SKM-1 treated with dmso at 0.1 percent for 144 hours (cell line): ENCODE results near the gene LINC00237.

Experiments
- DNase-seq: peaks from one replicate; lab custom pipeline; 2025; ENCODE audit not compliant: unreplicated experiment; lab: John Stamatoyannopoulos, UW

LINC00237 gene

DNA sequence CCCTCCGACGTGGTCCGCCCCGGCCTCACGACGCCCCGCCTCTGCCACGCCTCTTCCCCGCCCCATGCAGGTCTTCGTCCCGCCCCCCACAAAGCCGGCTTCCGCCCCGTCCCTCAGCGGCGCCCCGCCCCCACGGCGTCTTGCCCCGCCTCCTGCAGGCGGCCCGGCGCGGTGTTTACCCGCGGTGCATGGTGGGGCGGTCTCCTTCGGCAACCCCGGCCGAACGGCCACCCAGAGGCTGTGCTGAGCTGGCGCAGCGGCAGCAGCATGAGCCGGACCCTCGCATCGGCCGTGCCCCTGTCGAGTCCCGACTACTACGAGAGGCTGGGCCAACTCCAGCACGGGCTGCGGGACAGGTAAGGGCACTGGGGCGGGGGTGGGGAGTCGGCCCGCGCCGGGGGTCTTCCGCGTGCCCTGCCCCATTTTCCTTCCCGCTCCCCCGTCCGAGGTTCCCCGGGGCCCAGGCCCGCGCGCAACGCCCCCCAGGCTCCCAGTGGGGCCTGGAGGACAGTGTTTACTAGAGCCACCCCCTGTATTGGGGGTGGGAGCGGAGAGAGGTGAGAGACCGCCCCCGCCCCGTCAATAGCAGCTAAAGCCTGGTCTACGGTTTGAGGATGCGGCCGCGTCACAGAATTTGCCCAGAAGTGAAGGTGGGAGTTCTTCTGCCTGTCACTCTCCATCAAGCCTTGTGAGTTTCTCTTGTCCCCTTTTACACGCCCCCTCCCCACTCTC, 19.9 kb upstream of the LINC00237 start, which contains the start of gene KIZ:
KIZ (plus strand) TSS at position 234 of the 732 bp plus-strand sequence; CDS start at position 268, 34 bp downstream.
- DNase-seq = peak; percentile 92

DNA sequence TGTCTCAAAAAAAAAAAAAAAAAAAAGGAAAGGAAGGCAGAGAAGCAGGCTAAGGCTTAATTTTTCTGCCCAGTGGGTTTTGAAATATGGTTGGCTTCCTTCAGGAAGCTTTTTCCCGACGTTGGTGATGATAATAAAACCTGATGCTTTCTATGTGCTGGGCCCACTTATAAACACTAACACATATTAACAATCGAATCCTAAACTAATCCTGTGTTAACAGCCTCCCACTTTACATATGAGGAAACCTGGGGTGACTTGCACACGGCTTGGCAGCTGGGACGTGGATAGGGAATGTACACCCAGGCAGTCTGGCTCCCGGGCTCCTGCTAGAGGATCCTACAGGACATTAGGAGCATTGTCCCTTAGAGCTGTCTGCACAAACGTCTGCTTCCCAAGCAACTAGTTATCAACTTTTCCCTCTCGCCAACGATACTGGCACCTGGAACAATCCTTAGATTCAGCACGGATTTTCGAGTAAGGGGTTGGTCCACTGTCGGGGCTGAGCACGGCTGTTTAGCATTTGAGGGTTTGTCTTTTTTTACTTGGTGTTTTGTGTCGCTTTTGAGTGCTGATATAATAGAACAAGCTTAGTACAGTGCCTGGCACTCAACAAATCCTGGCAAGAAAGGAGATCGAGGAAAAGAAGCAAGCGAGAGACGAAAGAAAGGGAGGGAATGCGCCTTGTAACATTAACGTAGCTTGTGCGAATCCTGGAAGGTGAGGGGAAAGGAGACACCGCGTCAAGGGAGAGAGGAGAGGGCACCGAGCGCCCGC, 19.1 kb upstream of the LINC00237 start:
- no peak for DNase-seq

DNA sequence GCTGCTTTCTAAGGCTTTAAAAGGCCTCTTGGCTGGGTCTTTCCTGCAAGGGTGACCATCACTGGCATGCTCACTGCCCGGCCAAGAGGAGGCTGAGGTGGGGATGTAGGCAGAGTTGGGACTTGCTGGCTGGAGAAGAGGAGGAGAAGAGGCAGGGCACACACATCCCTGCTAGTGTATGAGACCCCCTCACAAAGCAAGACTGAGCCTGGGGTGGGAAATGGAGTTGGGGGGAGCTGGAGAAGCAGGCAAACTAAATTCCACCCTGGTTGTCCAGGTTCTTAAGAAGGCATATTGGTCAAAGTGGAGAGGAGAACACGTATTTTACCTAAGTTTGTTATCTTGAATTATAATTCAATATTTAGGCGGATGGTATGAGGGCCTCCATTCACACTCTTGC, 18.0 kb upstream of the LINC00237 start:
- no peak for DNase-seq

DNA sequence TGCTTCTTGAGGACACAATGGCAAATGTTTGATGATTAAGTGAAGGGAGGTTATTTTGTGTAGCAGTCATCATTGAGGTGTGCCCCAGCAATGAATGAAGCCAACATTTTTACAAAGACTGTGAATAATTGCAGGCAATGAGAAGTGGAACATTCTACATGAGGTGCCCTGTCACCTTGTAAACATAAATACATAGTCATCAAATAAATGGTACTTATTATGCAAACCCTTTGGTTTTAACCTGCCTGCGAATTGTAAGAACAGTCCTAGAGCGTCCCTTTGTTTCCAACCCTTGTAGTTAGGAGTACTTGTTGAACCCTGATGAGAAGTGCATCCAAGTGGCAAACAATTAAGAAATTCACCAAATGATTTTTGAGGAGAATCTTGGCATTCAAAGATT, 12.6 kb upstream of the LINC00237 start:
- DNase-seq = no peak

DNA sequence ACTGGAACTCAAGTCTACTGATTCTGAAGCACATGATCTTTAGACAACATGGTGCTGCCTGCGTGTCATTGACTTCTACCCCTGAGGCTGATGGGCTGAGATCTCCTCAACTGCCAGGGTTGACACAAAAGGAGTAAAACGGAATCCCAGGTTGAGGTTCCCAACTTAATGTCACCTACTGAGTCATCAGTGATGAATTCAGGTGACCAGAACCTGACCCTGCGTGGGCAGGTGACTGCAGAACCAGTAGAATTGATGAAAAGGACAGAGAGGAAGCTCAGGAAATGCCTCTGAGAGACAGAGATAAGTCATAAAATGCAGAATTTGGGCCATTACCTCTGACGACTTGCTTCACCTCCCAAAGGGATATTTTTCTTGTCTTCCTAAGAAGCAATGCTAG, 12.0 kb upstream of the LINC00237 start:
- no peak for DNase-seq

GRCh38 chr20:21117521-21117920, 11.4 kb upstream of the LINC00237 start:
- DNase-seq = no peak

DNA sequence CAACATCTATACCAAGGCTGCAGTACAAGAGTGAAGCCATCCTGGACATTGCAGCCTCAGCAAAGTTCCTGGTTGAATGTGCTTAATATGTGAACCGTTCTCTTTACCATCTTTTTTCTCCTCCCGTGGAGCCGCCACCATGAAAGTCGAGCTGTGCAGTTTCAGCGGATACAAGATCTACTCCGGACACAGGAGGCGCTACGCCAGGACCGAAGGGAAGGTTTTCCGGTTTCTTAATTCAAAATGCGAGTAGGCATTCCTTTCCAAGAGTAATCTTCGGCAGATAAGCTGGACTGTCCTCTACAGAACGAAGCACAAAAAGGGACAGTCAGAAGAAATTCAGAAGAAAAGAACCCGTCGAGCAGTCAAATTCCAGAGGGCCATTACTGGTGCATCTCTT, 8.4 kb upstream of the LINC00237 start:
- no peak for DNase-seq

GRCh38 chr20:21113697-21114096, 7.5 kb upstream of the LINC00237 start:
- DNase-seq = no peak

DNA sequence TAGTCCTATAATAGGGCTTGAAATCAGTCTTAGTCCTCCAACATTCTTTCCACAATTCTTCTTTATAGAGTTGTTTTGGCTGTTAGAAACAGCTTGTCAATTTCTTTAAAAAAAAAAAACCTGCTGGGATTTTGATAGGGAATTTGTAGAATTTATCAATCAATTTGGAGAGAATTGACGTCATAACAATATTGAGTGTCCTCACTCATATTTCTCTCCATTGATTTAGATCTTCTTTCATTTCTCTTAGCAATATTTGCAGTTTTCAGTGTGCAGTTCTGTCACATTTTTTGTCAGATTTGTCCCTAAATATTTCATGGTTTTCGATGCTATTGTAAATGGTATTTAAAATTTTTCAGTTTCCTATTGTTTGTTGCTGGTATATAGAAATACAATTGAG, 5.3 kb upstream of the LINC00237 start:
- DNase-seq = no peak

DNA sequence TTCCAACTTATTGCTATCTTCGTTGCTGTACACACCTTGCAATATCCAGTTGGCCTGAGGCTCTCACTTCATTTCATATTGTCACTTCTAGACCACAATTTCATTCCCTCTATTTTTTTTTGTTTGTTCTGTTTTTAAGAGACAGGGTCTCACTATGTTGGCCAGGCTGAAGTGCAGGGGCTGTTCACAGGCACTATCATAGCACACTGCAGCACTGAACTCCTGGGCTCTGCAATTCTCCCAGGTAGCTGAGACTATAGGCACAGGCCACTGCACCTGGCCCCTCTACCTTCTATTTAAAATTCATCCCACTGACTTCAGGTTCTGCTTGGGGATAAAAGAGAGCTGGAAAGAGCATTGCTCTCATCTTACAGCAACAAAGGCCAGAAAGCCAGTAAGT, 4.7 kb upstream of the LINC00237 start:
- no peak for DNase-seq

DNA sequence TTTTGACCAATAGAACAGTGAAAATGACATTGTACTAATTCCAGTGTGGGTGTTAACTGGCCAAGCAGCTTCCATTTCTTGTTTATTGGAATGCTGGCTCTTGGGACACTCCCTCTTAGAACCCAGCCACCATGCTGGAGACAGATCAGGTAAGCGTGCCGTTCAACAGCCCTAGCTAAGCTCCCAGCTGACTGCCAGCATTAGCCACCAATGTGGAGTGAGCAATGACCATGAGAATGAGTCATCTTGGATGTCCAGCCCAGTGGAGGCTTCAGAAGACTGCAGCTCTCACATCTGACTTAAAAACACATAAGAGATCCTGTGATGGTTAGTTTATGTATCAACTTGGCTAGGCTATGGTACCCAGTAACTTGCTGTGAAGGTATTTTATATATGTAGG, 3.0 kb upstream of the LINC00237 start:
- DNase-seq = no peak

GRCh38 chr20:21105429-21106170, 558 bp downstream of the LINC00237 start:
- no peak for DNase-seq

DNA sequence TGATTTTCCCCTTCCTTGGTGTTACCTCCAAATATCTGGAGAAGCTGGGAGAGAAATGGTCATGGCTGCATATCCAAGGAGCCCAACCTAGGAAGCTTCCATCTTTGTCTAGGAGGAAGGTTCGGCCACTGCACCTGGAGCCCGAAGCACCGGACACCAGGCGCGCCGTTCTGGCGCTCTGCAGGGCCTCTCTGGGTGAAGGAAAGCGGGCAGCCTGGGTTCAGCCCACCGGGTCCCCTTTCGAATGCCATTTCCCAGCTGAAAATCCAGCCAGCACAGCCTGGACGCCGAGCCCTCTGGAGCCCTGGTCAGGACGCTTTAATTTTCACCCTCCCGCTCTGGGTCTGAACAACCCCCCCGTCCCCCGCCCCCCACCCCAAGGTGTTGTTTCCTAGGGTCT, 1.2 kb downstream of the LINC00237 start:
- no peak for DNase-seq

DNA sequence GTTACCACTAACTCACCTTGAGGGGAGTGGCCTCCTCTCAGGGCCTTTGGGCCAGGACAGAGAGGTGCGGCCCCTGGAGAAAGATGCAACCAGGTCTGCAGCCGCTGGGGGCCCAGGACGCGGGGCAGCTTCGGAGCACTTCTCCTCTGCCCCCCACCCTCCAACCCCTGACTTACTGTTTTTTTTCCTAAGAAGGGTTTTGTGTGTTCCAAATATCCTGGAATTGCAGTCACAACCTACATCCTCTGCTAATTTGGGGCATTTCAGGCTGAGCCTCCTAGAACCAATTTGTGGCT, 1.7 kb downstream of the LINC00237 start:
- DNase-seq = no peak

DNA sequence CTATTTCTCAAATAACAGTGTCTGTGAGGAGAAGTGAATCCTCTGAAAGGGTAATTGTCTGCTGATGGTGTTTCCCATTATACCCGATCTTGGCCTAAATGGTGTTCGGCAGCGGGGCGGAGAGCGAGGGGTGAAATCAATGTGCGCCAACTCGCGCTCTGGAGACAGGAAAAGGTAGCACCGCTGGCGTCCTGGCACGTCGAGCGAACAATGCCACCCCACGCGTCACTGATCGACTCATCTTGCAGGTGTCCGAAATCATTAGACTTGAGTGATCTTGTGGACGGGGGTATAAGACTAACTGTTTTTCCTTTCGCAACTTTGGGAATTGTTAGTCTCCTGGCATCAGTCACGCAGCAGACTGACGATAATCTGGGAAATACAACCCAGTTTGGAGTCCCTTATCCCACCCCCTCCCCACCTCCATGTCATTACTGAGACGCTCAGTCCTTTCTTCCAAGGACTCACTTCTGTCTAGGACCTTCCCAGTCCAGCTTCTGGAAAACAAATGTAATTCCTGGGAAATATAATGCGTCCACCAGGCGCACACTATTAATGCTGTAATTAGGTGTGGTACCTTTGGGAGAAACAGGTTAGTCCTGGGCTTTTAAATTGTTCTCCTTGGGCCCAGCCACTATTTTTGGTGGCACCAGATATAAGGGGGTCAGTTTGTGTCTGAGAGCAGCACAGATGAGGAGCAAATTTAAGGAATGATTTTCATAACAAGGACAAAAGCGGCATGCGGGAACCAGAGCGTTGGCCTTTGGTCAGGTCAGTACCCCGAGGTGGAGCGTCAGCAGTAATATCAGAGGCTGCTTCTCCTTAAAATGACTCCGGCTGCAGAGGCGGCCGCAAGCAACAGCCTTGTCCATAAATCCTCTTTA, 2.3 kb downstream of the LINC00237 start:
- DNase-seq = no peak

DNA sequence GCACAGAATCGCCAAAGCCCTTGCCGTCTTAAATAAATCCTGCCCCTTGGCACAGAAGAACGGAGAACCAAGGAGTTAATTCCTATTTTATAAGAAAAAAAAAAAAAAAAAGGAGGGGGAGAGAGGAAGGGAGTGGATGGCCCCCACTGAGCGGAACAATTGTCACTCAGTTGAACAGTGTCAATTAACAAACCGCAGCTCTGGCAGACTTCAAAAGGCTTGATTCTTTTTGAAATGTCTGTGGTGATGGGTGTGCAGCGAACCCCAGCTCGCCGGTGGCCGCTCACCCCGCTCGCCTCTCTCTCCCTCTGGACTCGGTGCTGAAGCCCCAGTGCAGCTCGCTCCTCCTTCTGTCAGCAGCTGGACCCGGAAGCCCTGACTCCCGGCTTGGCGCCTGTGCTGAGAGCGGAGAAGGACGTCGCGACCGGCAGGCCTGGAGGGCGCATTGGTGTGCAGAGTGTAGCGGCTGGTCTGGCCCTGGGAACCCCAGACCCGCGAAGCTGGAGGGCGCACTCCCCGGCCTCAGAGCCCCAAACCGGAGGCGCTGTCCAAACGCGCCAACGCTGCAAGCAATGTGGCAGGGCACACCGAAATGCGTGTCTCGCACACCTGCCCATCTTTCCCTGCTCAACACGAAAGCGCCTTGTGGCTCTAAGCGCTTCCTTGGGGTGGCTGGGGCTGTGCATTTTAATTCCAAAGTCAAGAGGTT, 3.4 kb downstream of the LINC00237 start:
- DNase-seq = no peak

DNA sequence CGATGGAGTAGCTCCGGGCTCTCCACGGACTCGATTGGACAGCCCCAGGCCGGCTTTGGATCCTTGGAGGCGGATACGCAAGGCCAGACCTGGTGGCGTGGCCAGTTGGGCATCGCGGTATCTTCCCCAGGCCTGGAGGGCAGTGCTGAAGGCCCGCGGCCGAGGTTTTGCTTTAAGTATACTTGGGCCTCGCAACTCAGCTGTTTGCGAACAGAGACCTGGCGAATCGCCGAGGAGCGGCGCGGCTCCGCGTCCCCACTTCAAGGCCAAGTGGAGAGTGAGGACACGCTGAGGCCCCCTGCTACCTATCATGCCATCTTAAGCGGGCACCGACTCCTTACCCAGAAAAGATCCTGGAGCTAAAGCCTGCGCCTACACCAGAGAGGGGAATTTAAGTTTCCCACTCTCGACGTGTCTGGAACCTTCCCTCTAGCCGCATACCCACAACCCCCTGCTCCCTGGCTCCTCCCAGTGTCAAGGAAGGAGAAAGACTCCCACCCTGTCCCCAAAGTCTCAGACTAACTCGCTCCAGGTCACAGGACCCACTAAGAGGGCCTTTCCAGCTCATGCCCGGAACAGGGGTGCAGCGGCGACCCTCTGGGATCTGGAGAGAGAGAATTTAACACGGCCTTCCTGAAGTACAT, 4.1 kb downstream of the LINC00237 start:
- no peak for DNase-seq

DNA sequence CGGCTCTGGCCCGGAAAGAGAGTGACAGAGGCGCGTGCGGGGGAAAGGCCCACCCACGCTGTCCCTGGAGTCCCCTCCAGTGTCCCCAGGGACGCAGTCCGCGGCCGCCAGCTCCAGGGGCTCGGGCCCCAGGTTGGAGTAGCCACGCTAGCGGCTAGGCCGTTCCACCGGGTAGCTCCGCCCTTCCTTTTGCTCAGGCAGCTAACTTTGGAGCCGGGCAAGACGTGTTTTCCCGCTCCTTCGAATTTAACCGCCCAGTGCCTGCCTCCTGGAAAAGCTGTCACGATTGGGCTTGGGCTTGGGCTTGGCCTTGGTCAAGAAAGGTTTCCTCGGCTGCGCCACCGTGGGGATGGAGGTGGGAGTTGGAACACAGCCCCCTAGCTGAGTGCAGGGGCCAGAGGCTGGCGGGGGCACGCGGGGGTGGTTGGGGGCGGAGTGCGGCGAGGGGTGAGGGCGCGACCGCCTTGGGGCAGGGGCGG, 4.7 kb downstream of the LINC00237 start:
- DNase-seq = no peak

- peak; percentile 87 for DNase-seq
Measured at GRCh38 chr20:21100578-21101452, 5.3 kb downstream of the LINC00237 start.
